DMS153 treated with DMSO at 0.1 percent for 48 hours (cell line): Measurements from ENCODE around the gene MATN1.

ENCODE experiments used
- DNase-seq: peaks from one replicate; lab custom pipeline; 2025; ENCODE audit not compliant: unreplicated experiment; lab: John Stamatoyannopoulos, UW

The MATN1 gene

DNA sequence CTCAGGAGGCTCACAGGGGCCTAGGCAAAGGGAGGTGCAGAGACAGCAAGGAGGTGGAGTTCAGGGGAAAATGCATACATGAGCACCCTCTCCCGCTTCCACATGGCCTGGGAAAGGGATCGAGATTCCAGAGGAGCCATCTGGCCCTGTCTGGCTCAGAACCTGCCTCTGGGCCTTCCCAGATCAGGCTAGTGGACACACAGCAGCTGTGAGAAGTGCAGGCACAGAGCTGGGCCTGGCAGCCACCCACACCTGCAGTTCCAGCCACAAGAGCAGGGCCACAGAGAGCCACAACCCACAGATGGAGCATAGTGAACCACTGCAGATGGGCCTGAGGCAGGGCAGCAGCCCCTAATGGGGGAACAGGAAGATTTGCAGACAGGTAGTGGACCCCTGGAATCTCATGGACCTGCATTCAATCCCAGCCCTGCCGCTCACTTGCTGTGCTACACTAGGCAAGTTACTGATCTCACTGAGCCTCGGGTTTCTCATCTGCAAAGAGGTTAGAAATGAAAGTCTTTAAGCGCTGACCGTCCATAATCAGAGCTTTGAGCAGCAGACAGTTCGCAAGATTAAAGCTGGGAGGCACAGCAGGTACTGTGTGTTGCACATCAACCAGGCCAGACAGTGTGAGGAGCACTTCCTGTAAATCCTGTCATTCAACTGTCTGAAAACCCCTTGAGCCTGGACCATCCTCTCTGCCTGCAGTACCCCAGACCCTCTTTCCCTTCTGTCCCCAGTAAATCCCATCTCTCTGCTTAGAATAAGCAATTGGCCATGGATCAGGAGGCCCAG, 58.0 kb downstream of the MATN1 start:
- no peak for DNase-seq

GRCh38 chr1:30664103-30664755, 59.2 kb downstream of the MATN1 start:
- no peak for DNase-seq

DNA sequence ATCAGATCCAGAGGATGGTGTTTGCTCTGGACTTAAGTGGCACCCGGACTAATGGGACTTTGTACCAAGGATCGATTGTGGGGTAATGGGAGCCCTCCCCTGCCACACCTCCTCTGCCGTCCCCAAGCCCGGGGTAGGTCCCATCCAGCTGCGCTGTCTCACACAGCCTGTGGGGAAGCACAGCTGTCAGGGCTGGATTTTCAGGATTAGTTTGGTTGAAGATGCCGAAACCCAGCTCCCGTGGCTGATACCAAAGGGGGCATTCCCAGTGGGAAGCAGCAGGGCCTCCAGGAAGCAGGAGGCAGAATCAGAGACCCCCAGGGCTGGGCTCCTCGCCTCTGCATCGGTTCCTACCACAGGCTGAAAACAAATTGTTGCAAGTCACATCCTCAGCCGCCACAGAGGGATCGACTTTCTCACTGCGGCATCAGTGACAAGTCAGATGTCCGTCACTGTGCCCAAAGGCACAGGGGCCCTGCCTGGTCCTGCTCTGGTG, 59.7 kb downstream of the MATN1 start:
- DNase-seq: no peak

GRCh38 chr1:30662291-30662840, 61.0 kb downstream of the MATN1 start:
- no peak for DNase-seq

DNA sequence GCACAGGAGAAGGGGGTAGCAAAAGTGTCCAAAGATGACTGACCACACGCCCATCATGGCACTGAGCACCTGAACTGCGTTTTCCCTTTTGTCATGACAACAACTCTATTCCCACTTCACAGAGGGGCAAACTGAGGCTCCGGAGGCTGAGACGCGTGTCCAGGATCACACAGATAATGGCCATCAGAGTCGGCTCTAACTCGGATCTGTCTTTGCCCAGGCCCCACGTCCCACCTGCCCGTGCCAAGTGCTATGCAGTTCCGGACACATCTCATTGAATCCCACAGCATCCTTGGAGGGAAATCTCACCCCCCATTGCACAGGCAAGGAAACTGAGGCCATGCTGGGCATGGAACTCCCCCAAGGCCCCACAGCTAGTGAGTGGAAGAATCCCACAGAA, 62.1 kb downstream of the MATN1 start:
- no peak for DNase-seq
